PC-3 (cell line): ENCODE data around the gene AUH.

Experiments
- CTCF ChIP-seq: fragments of 300-600 bp; sonication (generic); conservative IDR thresholded peaks from 2 replicates; pipeline ENCODE4 v1.5.1; 2017; ENCODE audit warnings: antibody characterized with exemption, low read depth, mild to moderate bottlenecking, low read length
- EZH2 ChIP-seq: fragments of 300-600 bp; sonication (generic); IDR thresholded peaks from one replicate; pipeline ENCODE4 v1.6.1; 2017; ENCODE audit warnings: antibody characterized with exemption, mild to moderate bottlenecking, low read length; ENCODE audit not compliant: unreplicated experiment

GRCh38 chr9:91316093-91316492 lies 45.6 kb downstream of the AUH start:
- no peak for TF ChIP-seq CTCF
- TF ChIP-seq EZH2 = no peak
